Spleen (tissue), 11 donors: ENCODE measurements around the gene PCDHB12. TPM values are rescaled to one million over a fixed set of nuclear protein-coding genes. Genes with fewer than 3 reads are reported as not detected.
A peak's percentile ranks its signal among the peaks of the same experiment; 100 is the strongest.
"Not testable (repeated sequence)": the region's sequence is repeated elsewhere in the genome, so short reads cannot be mapped to it uniquely, and the experiment has no call there.

ENCODE experiments used
- DNase-seq: peaks from one replicate; pipeline ENCODE4 v3.0.0-alpha.2; 2020
- H3K27ac ChIP-seq, 8 donors: fragments of 200-600 bp; sonication (generic) in 7 of 8; 1 replicate in 4 of 8; 2 replicates in 4 of 8; pipeline versions ENCODE4 v1.5.0 to v1.8.0; 2016 to 2021; ENCODE audit warnings: inconsistent platforms in 4 of 8, mild to moderate bottlenecking in 4 of 8, moderate library complexity in 1 of 8
- H3K27me3 ChIP-seq, 7 donors: fragments of 200-600 bp; sonication (generic) in 6 of 7; replicated peaks in 1 of 7; 1 replicate in 4 of 7; 2 replicates in 3 of 7; pipeline versions ENCODE4 v1.5.0 to v1.8.0; 2016 to 2021; ENCODE audit warnings: inconsistent platforms in 3 of 7, mild to moderate bottlenecking in 1 of 7
- H3K36me3 ChIP-seq, 6 donors: fragments of 200-600 bp; sonication (generic) in 5 of 6; 1 replicate in 4 of 6; 2 replicates in 2 of 6; pipeline versions ENCODE4 v1.5.0 to v1.8.0; 2016 to 2021; ENCODE audit warnings: inconsistent platforms in 2 of 6
- H3K4me1 ChIP-seq, 6 donors: fragments of 200-600 bp; sonication (generic) in 5 of 6; 1 replicate in 3 of 6; 2 replicates in 3 of 6; pipeline versions ENCODE4 v1.5.0 to v1.8.0; 2016 to 2021; ENCODE audit warnings: inconsistent platforms in 3 of 6
- H3K4me3 ChIP-seq, 8 donors: fragments of 200-600 bp; sonication (generic) in 7 of 8; 1 replicate in 4 of 8; 2 replicates in 4 of 8; pipeline versions ENCODE4 v1.5.0 to v1.8.0; 2016 to 2021; ENCODE audit warnings: inconsistent platforms in 4 of 8, mild to moderate bottlenecking in 4 of 8, moderate library complexity in 2 of 8
- H3K9me3 ChIP-seq, 8 donors: fragments of 200-600 bp; sonication (generic) in 7 of 8; 1 replicate in 4 of 8; 2 replicates in 4 of 8; pipeline versions ENCODE4 v1.5.0 to v1.8.0; 2016 to 2021; ENCODE audit warnings: inconsistent platforms in 4 of 8
- CTCF ChIP-seq, 11 experiments: fragments of 200-600 bp in 7 of 11; fragments of 450-650 bp in 4 of 11; sonication (generic) in 4 of 11; IDR thresholded peaks in 8 of 11; conservative IDR thresholded peaks in 3 of 11; 1 replicate in 7 of 11; 2 replicates in 4 of 11; pipeline versions ENCODE4 v1.4.0 to v1.8.0; 2016 to 2021; ENCODE audit warnings: antibody characterized with exemption in 11 of 11, inconsistent platforms in 4 of 11, mild to moderate bottlenecking in 1 of 11
- POLR2A ChIP-seq, 3 donors: fragments of 450-650 bp; IDR thresholded peaks; one replicate each; pipeline ENCODE4 v1.5.1; 2017; ENCODE audit warnings: antibody characterized with exemption in 3 of 3, mild to moderate bottlenecking in 1 of 3
- POLR2AphosphoS5 ChIP-seq, 3 donors: sonication (generic); formaldehyde crosslinking; IDR thresholded peaks; one replicate each; pipeline ENCODE4 v1.5.1; 2017; ENCODE audit warnings: antibody characterized with exemption in 3 of 3
- WGBS, 5 donors: extraction: QIAGEN DNeasy Blood & Tissue Kit in 3 of 5; methylation state at CpG; one replicate each; pipeline versions ENCODE4 v1.1.5 to v1.1.7; 2013 to 2018; 5-methylcytosine and 5-hydroxymethylcytosine counted together
- intact Hi-C: fragments of 100-400 bp; cut with DNase I; formaldehyde crosslinking; loops from one replicate; pipeline ENCODE4 v1.15.0; 2023; ENCODE audit warnings: low total_unique reads
- polyA plus RNA-seq, 3 donors: library from polyadenylated mRNA; stranded (reverse); fragments of 200-250 nt; gene quantifications; one replicate each; pipeline ENCODE4 v1.2.1, GENCODE V29; 2013
- total RNA-seq, 7 donors: library from RNA; depleted of rRNA in 3 of 7; stranded (reverse); fragments of >200 nt in 3 of 7; fragmentation: NEBNext Ultra II Directional in 4 of 7; extraction: Animal tissue kit (Norgen Biotek cat#: 25700) in 4 of 7; gene quantifications; one replicate each; pipeline versions ENCODE4 v1.1.0 to v1.2.1, GENCODE V29; 2016 to 2021
- donor health status: healthy with polysubstance abuse.
- donor health status: DM: no; HTN: no; CAD: no; lungs with moderate emphysema.
- donor health status: DM: no; HTN: no; CAD: no.
- donor health status: Bipolar disorder and iron deficiency.
- donor health status: healthy.
- donor health status: DM: no; HTN: no; CAD: no.
- donor health status: DM: yes; HTN: yes; CAD: no.

Gene PCDHB12
- total and polyA plus RNA-seq, 10 donors: 0.11 to 2.4 (median 1.5) TPM

- no peaks in the 10 kb centered on the region for H3K36me3 ChIP-seq
Measured at GRCh38 chr5:141192110-141192725, 16.3 kb upstream of the PCDHB12 start, which contains the start of gene PCDHB10. Gene PCDHB10, plus strand, starts transcription at chr5:141192353. Its CDS starts 200 bp downstream, at chr5:141192553.

GRCh38 chr5:141194332-141194731, 14.2 kb upstream of the PCDHB12 start:
- H3K36me3 ChIP-seq, DNase-seq, H3K27ac ChIP-seq, intact Hi-C loops, H3K4me1 ChIP-seq, H3K4me3 ChIP-seq: not testable (repeated sequence)
- peaks cover 0 to 61% (median 0%) of the 10 kb centered on the region in 7 donors for H3K27me3 ChIP-seq
- peaks cover 0 to 94% (median 78%) of the 10 kb centered on the region in 8 donors for H3K9me3 ChIP-seq
- 30 to 46% (median 33%) methylated on average over 3 to 33 of the region's 37 CpGs for WGBS, 5 donors

More at GRCh38 chr5:141192110-141192725, 16.3 kb upstream of the PCDHB12 start, which contains the start of gene PCDHB10:
- intact Hi-C loops: no loop called here
- Histone ChIP-seq H3K4me3 (no peak within 1 kb of the TSS), H3K27ac (no peak within 1 kb of the TSS), H3K4me1 (no peaks in the 10 kb centered on the region), H3K9me3 (peaks cover 0 to 90% (median 71%) of the 10 kb centered on the region in 8 donors), H3K27me3 (peaks cover 0 to 62% (median 0%) of the 10 kb centered on the region in 7 donors)
- 6 to 15% (median 11%) methylated on average over 10 of the region's 10 CpGs for WGBS, 5 donors
- DNase-seq: no peak
- TF ChIP-seq CTCF (IDR thresholded peaks at IDR 0.05 in 8 of 11, conservative IDR thresholded peaks at IDR 0.05 in 3 of 11) (peak in 2 of 11 experiments; percentile 14 to 17), POLR2A (IDR thresholded peaks at IDR 0.05) (no peak)

- TF ChIP-seq POLR2AphosphoS5 (IDR thresholded peaks at IDR 0.05): no peak
- TF ChIP-seq POLR2A (IDR thresholded peaks at IDR 0.05): no peak
- DNase-seq: no peak
- Histone ChIP-seq H3K4me1 (no peaks in the 10 kb centered on the region), H3K27ac (no peak overlapping the region), H3K27me3 (peaks cover 0 to 59% (median 0%) of the 10 kb centered on the region in 7 donors), H3K36me3 (no peaks in the 10 kb centered on the region), H3K9me3 (peaks cover 0 to 93% (median 78%) of the 10 kb centered on the region in 8 donors), H3K4me3 (no peak overlapping the region)
- 29 to 48% (median 42%) methylated on average over 3 of the region's 3 CpGs for WGBS, 5 donors
- intact Hi-C loops: no loop called here
Measured at GRCh38 chr5:141196363-141196762, 12.2 kb upstream of the PCDHB12 start.

- H3K27ac ChIP-seq: no peak within 1 kb of the TSS
- no peaks in the 10 kb centered on the region for H3K36me3 ChIP-seq
- H3K4me1 ChIP-seq: no peaks in the 10 kb centered on the region
- DNase-seq: no peak
- H3K4me3 ChIP-seq: peak within 1 kb of the TSS in 1 of 8 donors; percentile 3
- peaks cover 0 to 95% (median 85%) of the 10 kb centered on the region in 8 donors for H3K9me3 ChIP-seq
- H3K27me3 ChIP-seq: peaks cover 0 to 63% (median 0%) of the 10 kb centered on the region in 7 donors
- 29 to 45% (median 38%) methylated on average over 21 of the region's 21 CpGs for WGBS, 5 donors
- intact Hi-C loops: no loop called here
- TF ChIP-seq POLR2AphosphoS5 (IDR thresholded peaks at IDR 0.05) (no peak), CTCF (IDR thresholded peaks at IDR 0.05 in 8 of 11, conservative IDR thresholded peaks at IDR 0.05 in 3 of 11) (no peak)
Measured at GRCh38 chr5:141199359-141200235, 8.9 kb upstream of the PCDHB12 start, which contains the start of gene PCDHB11. Gene PCDHB11, plus strand, starts transcription at chr5:141199627. Its CDS starts 148 bp downstream, at chr5:141199775.

GRCh38 chr5:141201126-141201525, 7.4 kb upstream of the PCDHB12 start:
- peaks cover 0 to 61% (median 0%) of the 10 kb centered on the region in 7 donors for H3K27me3 ChIP-seq
- intact Hi-C loops, H3K27ac ChIP-seq, H3K4me3 ChIP-seq, H3K36me3 ChIP-seq, DNase-seq, H3K4me1 ChIP-seq: not testable (repeated sequence)
- H3K9me3 ChIP-seq: peaks cover 0 to 94% (median 71%) of the 10 kb centered on the region in 8 donors
- 31 to 43% (median 42%) methylated on average over 7 to 29 of the region's 38 CpGs for WGBS, 5 donors

GRCh38 chr5:141201646-141202045, 6.9 kb upstream of the PCDHB12 start:
- intact Hi-C loops: not testable (repeated sequence)
- peaks cover 0 to 94% (median 66%) of the 10 kb centered on the region in 8 donors for H3K9me3 ChIP-seq
- WGBS, 5 donors: 32 to 37% (median 35%) methylated on average over 8 to 31 of the region's 35 CpGs

GRCh38 chr5:141210281-141210680, 1.8 kb downstream of the PCDHB12 start:
- H3K27ac ChIP-seq, H3K36me3 ChIP-seq, H3K4me1 ChIP-seq, intact Hi-C loops, H3K4me3 ChIP-seq, DNase-seq: not testable (repeated sequence)
- Histone ChIP-seq H3K9me3 (peaks cover 0 to 87% (median 47%) of the 10 kb centered on the region in 8 donors), H3K27me3 (peaks cover 0 to 72% (median 0%) of the 10 kb centered on the region in 7 donors)
- WGBS, 5 donors: 31 to 49% (median 43%) methylated on average over 5 to 39 of the region's 39 CpGs

More at GRCh38 chr5:141201646-141202045, 6.9 kb upstream of the PCDHB12 start:
- peaks cover 0 to 66% (median 0%) of the 10 kb centered on the region in 7 donors for H3K27me3 ChIP-seq
- H3K27ac ChIP-seq, H3K4me3 ChIP-seq, H3K36me3 ChIP-seq, H3K4me1 ChIP-seq, DNase-seq: not testable (repeated sequence)

GRCh38 chr5:141210849-141211248, 2.3 kb downstream of the PCDHB12 start:
- H3K36me3 ChIP-seq, H3K4me1 ChIP-seq, intact Hi-C loops, DNase-seq, H3K4me3 ChIP-seq, H3K27ac ChIP-seq: not testable (repeated sequence)
- Histone ChIP-seq H3K27me3 (peaks cover 0 to 75% (median 0%) of the 10 kb centered on the region in 7 donors), H3K9me3 (peaks cover 0 to 86% (median 51%) of the 10 kb centered on the region in 8 donors)
- WGBS, 5 donors: 21 to 56% (median 34%) methylated on average over 10 to 21 of the region's 27 CpGs
